HEK293T (cell line): Measurements from ENCODE around the gene SPEF2.

Source experiments
- BHLHE40 ChIP-seq: fragments of 450-650 bp; IDR thresholded peaks from 2 replicates; pipeline ENCODE4 v1.6.1; 2016; ENCODE audit warnings: mild to moderate bottlenecking, moderate library complexity, borderline replicate concordance
- ELF4 ChIP-seq: fragments of 450-650 bp; IDR thresholded peaks from 2 replicates; pipeline ENCODE4 v1.6.1; 2017; ENCODE audit warnings: antibody characterized with exemption
- FOXA1 ChIP-seq: fragments of 450-650 bp; IDR thresholded peaks from 2 replicates; pipeline ENCODE4 v1.6.1; 2016; ENCODE audit warnings: mild to moderate bottlenecking
- FOXK2 ChIP-seq: fragments of 450-650 bp; IDR thresholded peaks from 2 replicates; pipeline ENCODE4 v1.6.1; 2016; ENCODE audit warnings: mild to moderate bottlenecking
- FOXM1 ChIP-seq: fragments of 450-650 bp; IDR thresholded peaks from 2 replicates; pipeline ENCODE4 v1.6.1; 2017; ENCODE audit warnings: mild to moderate bottlenecking, borderline replicate concordance

DNA sequence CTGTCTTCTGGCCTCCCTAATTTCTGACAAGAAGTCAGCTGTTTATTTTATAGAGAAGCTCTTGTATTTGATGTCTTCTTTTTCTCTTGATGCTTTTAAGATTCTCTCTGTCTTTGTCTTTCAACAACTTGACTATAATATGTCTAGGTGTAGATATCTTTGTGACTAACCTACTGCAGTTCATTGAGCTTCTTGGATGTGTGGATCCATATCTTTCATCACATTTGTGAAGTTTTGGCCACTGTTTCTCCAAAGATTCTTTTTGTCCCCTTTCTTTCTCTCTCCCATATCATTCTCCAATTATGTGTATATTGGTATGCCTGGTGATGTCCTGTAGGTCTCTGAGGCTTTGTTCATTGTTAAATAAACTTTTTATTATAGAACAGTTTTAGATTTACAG is 16.7 kb downstream of the SPEF2 start:
- TF ChIP-seq FOXK2 (no peak), BHLHE40 (no peak), FOXM1 (no peak), FOXA1 (no peak), ELF4 (no peak)
